Esophagus muscularis mucosa (tissue), 3 donors: ENCODE results near the gene ZBTB38.

ENCODE experiments used
- CTCF ChIP-seq, 3 experiments: fragments of 200-600 bp in 2 of 3; fragments of 450-650 bp in 1 of 3; sonication (generic) in 2 of 3; IDR thresholded peaks; one replicate each; pipeline ENCODE4 v1.5.1; 2017 to 2019; ENCODE audit warnings: antibody characterized with exemption in 3 of 3, mild to moderate bottlenecking in 2 of 3, moderate library complexity in 1 of 3
- POLR2A ChIP-seq: fragments of 450-650 bp; IDR thresholded peaks from one replicate; pipeline ENCODE4 v1.6.1; 2017; ENCODE audit warnings: antibody characterized with exemption, moderate library complexity, mild to moderate bottlenecking, low read depth

GRCh38 chr3:141385406-141386125 is 17.3 kb downstream of the ZBTB38 start:
- TF ChIP-seq CTCF (IDR thresholded peaks at IDR 0.05) (no peak), POLR2A (no peak)
